WI38 (cell line): ENCODE data around the gene DKK3.
"Not testable (repeated sequence)": the region's sequence is repeated elsewhere in the genome, so short reads cannot be mapped to it uniquely, and the experiment has no call there.

ENCODE experiments used
- H3K4me3 ChIP-seq: 2 replicates; pipeline ENCODE4 v1.5.1; 2011; ENCODE audit warnings: low read depth, mild to moderate bottlenecking, control low read depth, low read length
- CTCF ChIP-seq: IDR thresholded peaks from 2 replicates; pipeline ENCODE4 v1.5.1; 2012; ENCODE audit warnings: low read depth, mild to moderate bottlenecking, control low read depth, low read length

Gene DKK3

GRCh38 chr11:12043221-12043620 lies 34.8 kb upstream of the DKK3 start:
- no peak overlapping the region for H3K4me3 ChIP-seq
- no peak for TF ChIP-seq CTCF

GRCh38 chr11:12042215-12042676 lies 33.8 kb upstream of the DKK3 start:
- TF ChIP-seq CTCF = no peak
- H3K4me3 ChIP-seq = no peak overlapping the region

GRCh38 chr11:12040719-12041118 lies 32.3 kb upstream of the DKK3 start:
- not testable (repeated sequence) for H3K4me3 ChIP-seq

- no peak overlapping the region for H3K4me3 ChIP-seq
- TF ChIP-seq CTCF = no peak
These were observed 24.5 kb upstream of the DKK3 start for GRCh38 chr11:12032968-12033367.

- TF ChIP-seq CTCF = no peak
- no peak overlapping the region for H3K4me3 ChIP-seq
These were observed 23.6 kb upstream of the DKK3 start for GRCh38 chr11:12031856-12032544.

GRCh38 chr11:12029738-12030363 lies 21.4 kb upstream of the DKK3 start:
- no peak overlapping the region for H3K4me3 ChIP-seq
- TF ChIP-seq CTCF = no peak

GRCh38 chr11:12029119-12029518 lies 20.7 kb upstream of the DKK3 start:
- H3K4me3 ChIP-seq = no peak overlapping the region
- TF ChIP-seq CTCF = no peak
